Stimulated activated CD4-positive, alpha-beta T cell treated with anti-CD3 and anti-CD28 coated beads, Interleukin-1b, Interleukin-23, amount 100 ng/mL, for 1 hour (primary cell): Measurements from ENCODE around the gene F13B.
"Not testable (repeated sequence)": the region's sequence is repeated elsewhere in the genome, so short reads cannot be mapped to it uniquely, and the experiment has no call there.

Experiments used
- DNase-seq, 2 donors: peaks; one replicate each; pipeline ENCODE4 v3.0.0-alpha.2; 2020; ENCODE audit warnings: low read depth in 2 of 2

The F13B gene

GRCh38 chr1:197066719-197067456 lies at the start of gene F13B:
Gene F13B, minus strand, starts transcription at chr1:197067260. Its CDS starts 37 bp downstream, at chr1:197067223.
- no peak for DNase-seq

DNA sequence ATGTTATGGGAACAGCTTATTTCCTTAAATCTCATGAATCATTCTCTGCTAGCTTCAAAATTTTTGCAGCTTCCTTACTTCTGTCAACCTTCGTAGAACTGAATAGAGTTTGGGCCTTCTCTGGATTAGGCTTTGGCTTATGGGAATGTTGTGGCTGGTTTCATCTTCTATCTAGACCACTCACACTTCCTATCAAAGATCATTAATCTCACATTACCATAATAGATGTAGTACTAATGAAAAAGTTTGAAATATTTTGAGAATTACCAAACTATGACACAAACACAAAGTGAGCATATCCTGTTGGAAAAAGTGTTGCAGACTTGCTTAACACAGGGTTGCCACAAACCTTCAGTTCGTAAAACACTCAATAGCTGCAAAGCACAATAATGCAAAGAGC lies 49.1 kb upstream of the F13B start:
- DNase-seq, result no peak

DNA sequence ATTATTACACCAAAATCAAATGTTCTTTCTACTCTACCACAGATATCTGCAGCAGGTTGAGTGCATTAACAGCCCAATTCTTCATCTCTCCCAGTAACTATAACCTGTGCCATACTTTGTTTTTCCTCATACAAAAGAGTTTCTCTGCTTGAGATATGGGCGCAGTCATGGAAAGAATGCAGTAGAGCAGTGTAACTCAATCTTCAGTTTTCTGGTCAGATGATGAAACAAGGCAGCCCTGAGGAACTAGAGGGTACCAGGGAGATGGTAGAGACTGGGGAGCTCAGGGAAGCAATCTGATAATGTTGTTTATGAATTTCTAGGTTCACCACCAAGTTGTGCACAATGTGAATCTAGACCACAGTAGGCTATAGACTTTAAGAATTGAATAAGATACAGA lies 39.8 kb upstream of the F13B start:
- no peak for DNase-seq

DNA sequence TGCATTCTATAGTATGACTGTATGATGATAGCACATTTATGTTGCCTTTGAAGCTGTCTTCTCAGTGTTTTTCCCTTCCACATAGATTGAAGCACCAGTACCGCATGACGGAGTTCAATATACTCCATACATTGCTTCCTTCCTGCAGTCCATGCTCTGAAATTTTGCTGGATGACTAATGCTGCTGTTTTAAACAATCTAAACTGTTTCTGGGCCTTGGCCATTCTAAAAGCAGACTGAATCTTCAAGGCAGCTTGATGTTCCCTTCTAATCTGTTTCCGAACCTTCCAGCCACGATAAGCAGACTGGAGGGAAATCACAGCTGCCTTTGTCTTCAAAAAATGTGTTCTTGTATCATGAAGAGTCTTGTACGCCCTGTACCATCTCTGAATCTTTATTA lies 36.2 kb upstream of the F13B start:
- no peak for DNase-seq

GRCh38 chr1:197101978-197102377 lies 34.9 kb upstream of the F13B start:
- DNase-seq, result no peak

DNA sequence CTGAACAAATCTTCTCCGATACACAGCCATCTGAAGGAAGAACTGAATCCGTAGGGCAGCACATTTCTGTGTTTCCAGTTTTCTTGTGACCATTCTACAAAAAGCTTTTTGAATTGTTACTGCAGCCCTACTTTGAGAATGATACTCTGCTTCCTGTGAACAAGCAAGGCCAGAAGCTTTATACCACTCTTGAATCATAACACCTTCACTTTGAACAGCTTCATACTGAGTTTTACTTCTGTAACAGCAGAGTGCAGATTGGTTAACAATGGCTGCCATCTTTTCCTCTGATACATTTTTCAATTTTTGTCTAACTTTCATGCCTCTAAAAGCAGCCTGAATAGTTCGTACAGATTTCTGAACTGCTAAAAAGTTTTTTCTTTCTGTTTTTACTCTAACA lies 33.6 kb upstream of the F13B start:
- DNase-seq, result no peak

- no peak for DNase-seq
These were observed 32.4 kb upstream of the F13B start for GRCh38 chr1:197099444-197099843.

DNA sequence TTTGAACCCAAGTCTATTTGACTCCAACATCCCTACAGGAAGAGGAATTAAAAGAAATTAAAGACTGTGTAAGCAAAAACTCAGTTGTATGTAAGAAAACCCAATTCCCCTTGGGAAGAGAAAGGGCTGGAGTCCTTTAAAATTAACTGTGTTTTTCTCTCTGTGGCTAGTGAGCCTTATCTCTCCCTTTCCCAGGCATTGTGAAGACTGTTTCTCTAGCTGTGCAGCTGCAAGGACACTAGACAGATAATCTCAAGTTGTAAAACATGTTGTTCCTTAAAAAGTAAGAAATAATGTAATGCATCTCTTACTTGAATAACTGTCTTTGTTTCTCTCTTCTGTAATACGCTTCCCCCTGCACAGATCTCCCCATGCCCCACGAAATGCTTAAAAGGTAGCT lies 29.9 kb upstream of the F13B start:
- not testable (repeated sequence) for DNase-seq

GRCh38 chr1:197096137-197096536 lies 29.1 kb upstream of the F13B start:
- no peak for DNase-seq

- no peak for DNase-seq
These were observed 26.3 kb upstream of the F13B start for GRCh38 chr1:197093226-197093885.

- no peak for DNase-seq
These were observed 25.5 kb upstream of the F13B start for GRCh38 chr1:197092491-197093023.

- no peak for DNase-seq
These were observed 16.4 kb upstream of the F13B start for GRCh38 chr1:197083474-197083873.

DNA sequence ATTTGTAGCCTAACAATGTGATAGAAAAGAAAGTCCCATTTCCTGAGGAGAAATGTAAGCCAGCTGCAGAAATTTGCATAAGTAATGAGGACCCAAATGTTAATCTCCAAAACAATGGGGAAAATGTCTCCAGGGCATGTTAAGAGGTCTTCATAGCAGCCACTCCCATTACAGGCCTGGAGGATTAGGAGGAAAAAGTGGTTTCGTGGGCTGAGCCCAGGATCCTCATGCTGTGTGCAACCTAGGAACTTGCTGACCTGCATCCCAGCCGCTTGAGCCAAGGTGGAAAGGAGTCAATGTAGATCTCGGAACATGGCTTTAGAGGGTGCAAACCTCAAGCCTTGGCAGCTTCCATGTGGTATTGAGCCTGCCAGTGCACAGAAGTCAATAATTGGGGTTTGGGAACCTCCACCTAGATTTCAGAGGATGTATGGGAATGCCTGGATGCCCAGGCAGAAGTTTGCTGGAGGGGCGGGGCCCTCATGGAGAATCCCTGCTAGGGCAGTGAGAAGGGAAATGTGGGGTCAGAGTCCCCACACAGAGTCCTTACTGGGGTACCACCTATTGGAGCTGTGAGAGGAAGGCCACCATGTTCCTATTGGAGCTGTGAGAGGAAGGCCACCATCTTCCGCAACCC lies 14.2 kb upstream of the F13B start:
- DNase-seq, result no peak

DNA sequence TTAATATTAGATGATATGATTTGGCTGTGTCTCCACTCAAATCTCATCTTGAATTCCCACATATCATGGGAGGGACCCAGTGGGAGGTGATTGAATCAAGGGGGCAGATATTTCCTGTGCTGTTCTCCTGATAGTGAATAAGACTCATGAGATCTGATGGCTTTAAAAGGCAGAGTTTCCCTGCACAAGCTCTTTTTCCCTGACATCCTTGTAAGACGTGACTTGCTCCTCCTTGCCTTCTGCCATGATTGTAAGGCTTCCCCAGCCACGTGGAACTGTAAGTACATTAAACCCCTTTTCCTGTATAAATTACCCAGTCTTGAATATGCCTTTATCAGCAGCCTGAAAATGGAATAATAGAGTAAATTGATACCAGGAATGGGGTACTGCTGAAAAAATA lies 13.3 kb upstream of the F13B start:
- DNase-seq, result no peak

DNA sequence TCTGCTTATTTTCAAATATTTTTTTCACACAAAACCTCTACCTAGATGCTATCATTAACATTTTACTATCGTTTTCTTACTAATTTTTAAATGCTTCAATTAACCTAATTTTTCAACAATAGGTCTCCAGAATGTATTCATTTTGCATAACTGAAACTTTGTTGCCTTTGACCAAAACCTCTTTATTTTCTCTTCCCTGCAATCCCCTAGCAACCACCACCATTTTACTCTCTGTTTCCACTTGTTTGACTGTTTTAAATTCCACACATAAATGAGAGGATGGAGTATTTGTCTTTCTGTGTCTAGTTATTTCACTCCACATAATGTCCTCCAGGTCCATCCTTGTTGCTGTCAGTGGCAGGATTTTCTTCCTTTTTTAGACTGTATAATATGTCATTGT lies 9.5 kb upstream of the F13B start:
- no peak for DNase-seq

DNA sequence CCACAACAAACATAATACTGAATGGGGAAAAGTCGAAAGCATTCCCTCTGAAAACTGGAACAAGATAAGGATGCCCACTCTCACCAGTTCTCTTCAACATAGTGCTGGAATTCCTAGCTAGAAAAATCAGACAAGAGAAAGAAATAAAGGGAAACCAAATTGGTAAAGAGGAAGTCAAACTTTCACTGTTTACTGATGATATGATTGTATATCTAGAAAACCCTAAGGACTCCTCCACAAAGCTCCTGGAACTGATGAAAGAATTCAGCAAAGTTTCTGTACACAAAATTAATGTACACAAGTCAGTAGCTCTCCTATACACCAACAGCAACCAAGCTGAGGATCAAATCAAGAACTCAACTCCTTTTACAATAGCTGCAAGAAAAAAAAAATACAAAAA lies 6.9 kb upstream of the F13B start:
- no peak for DNase-seq

DNA sequence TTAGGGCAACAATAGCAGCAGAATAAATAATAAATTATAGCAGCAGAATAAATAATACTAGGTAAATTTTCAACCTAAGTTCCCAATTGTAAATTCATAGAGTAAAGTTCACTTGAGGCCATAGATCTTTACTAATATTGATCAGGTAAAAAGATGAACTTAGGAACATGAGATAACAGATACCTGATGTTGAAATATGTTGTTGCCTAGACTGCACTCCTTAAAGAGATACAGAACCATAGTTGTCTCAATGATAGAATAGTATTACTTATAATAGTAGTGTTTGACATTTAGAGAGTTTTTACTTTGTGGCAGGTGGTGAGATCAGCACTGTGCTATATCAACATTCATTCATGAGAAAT lies 378 bp upstream of the F13B start:
- DNase-seq, result no peak

DNA sequence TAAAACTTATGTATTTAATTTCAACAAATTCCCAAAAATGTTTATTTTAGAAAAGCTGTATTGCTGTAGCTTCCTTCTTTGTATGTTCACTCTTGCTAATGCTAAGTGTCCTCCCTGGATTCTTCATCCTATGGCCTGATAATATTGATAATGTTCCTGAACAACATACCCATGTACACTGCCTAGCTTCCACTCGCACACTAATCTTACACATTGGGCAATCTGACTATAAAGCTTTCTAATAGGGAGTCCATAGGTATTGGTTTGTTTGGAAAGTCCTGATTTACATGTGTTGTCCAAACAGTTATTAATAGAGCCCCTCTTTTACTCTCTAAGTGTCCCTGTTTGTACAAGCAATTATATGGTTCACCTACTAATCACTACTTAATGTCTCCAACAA lies 783 bp downstream of the F13B start:
- no peak for DNase-seq

DNA sequence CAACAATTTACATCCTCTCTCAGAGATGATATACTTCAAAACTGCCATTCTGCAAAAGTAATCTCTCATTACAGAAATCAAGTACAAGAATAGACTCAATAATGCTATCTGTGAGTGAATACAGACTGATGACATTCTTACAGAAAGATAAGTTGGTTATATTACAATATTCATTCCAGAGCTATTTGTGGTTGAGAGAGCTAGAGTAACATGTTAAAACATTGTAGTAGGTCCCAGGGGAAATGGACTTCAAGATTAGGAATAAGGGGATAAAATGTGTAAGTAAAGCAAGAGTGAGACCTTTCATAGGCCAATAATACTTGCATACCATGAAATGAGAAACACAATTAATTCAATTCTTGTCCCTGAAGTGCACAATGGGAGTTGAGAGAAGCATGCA lies 1.5 kb downstream of the F13B start:
- DNase-seq, result no peak

- no peak for DNase-seq
These were observed 3.8 kb downstream of the F13B start for GRCh38 chr1:197063212-197063611.

DNA sequence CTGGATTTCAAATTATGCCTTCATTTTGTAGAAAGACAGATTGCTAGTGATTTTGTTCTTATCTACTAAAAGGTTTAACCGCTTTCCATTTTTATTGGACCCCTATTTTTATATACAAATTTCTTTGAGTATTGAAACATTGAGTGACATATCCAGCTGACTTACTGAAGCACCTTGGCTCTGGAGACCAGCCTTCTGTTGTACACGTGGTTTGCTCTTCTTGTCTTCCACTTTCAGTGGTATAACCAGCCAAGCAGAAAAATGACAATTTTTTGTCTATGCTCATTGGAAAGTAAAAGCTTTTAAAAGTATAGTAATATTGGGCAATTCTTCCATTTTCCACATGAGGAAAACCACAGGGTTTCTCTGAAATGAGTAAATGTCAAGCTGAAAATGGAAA lies 4.4 kb downstream of the F13B start:
- no peak for DNase-seq

DNA sequence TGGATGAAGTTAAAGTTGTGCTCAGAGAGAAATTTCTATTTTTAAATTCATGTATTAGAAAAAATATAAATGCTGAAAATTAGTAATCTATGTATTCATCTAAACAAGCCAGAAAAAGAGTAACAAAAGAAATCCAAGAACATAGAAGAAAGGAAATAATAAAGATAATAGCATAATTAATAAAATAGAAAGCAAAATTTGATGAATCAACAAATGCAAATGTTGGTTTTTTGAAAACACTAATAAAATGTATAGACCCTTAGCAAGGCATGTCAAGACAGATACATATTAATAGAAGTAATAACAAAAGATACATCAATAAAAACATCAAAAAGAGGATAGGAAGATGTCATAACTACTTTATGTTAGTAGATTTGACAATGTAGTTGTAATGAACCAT lies 18.0 kb downstream of the F13B start:
- DNase-seq, result no peak
